Measurements from ENCODE around the gene IFRD1. TPM values are rescaled to one million over a fixed set of nuclear protein-coding genes. Genes with fewer than 3 reads are reported as not detected.

The IFRD1 gene
- polyA plus RNA-seq, 1 of the 3 experiments (the other 2 are of a cell fraction) = 31.0 TPM

DNA sequence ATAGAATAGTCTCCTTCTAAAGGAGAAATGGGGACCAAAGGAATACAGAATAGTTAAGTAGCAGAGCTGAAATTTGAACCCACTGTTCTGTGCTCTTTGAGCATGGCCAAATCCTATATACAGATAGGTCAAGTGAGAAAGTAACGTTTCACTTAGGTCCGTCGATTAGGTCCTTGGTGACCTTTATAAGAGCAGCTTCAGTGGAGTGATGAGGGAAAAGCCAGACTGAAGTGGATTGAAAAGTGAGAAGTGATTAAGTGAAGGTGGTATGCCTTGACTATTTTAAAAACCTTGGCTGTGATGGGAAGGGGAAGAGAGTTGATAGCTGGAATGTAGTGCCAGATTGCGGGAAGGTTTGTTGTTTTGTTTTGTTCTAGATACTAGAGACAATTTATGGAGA is 19.9 kb downstream of the IFRD1 start:
- Histone ChIP-seq H3K27ac (ENCODE audit: low read depth in 2 of 2, low read length in 1 of 2) (no peak overlapping the region), H3K27me3 (ENCODE audit: insufficient read depth) (no peaks in the 10 kb centered on the region), H3K36me3 (replicated peaks in 1 of 2; ENCODE audit: control insufficient read depth in 1 of 2, insufficient read depth in 2 of 2, low read length in 1 of 2) (peaks cover 93 to 99% of the 10 kb centered on the region in 2 experiments), H3K4me1 (ENCODE audit: control insufficient read depth in 1 of 2, insufficient read depth in 2 of 2, low read depth in 1 of 2, low read length in 1 of 2) (no peaks in the 10 kb centered on the region; a peak in 1 of 4 replicates), H3K4me3 (ENCODE audit: low read depth in 2 of 2, low read length in 1 of 2) (no peak overlapping the region), H4K20me1 (ENCODE audit: insufficient read depth) (peaks cover 10% of the 10 kb centered on the region; the same call in 1 of the 2 replicates), H3K9me3 (no peaks in the 10 kb centered on the region), H3K9me2 (no peaks in the 10 kb centered on the region), H3K9ac (no peak overlapping the region), H3F3A (replicated peaks; ENCODE audit: insufficient read depth) (peaks cover 4% of the 10 kb centered on the region), H2AFZ (ENCODE audit: low read depth) (no peak overlapping the region), H3K4me2 (no peak overlapping the region), H3K79me2 (ENCODE audit: insufficient read depth) (peaks cover 54% of the 10 kb centered on the region)
- ChIA-PET CTCF (interaction anchor here (0.8 to 1.4 kb wide), 4 partner anchors 9 to 728 kb away, joined by 3 read pairs; no protein-coding TSS in a partner anchor), POLR2A (no interaction called here)
- TF ChIP-seq RFX5 (IDR thresholded peaks at IDR 0.05; ENCODE audit: low read length) (no peak), SMC3 (IDR thresholded peaks at IDR 0.05; ENCODE audit: low read depth, low read length) (no peak), EZH2phosphoT487 (IDR thresholded peaks at IDR 0.05; ENCODE audit: borderline replicate concordance, low read depth) (no peak), TAF1 (IDR thresholded peaks at IDR 0.05; ENCODE audit: borderline replicate concordance, low read depth, low read length) (no peak), EP300 (IDR thresholded peaks at IDR 0.05; ENCODE audit: borderline replicate concordance in 1 of 2, low read depth in 1 of 2, low read length in 1 of 2) (no peak)
- TF ChIP-seq, protein P1, sequence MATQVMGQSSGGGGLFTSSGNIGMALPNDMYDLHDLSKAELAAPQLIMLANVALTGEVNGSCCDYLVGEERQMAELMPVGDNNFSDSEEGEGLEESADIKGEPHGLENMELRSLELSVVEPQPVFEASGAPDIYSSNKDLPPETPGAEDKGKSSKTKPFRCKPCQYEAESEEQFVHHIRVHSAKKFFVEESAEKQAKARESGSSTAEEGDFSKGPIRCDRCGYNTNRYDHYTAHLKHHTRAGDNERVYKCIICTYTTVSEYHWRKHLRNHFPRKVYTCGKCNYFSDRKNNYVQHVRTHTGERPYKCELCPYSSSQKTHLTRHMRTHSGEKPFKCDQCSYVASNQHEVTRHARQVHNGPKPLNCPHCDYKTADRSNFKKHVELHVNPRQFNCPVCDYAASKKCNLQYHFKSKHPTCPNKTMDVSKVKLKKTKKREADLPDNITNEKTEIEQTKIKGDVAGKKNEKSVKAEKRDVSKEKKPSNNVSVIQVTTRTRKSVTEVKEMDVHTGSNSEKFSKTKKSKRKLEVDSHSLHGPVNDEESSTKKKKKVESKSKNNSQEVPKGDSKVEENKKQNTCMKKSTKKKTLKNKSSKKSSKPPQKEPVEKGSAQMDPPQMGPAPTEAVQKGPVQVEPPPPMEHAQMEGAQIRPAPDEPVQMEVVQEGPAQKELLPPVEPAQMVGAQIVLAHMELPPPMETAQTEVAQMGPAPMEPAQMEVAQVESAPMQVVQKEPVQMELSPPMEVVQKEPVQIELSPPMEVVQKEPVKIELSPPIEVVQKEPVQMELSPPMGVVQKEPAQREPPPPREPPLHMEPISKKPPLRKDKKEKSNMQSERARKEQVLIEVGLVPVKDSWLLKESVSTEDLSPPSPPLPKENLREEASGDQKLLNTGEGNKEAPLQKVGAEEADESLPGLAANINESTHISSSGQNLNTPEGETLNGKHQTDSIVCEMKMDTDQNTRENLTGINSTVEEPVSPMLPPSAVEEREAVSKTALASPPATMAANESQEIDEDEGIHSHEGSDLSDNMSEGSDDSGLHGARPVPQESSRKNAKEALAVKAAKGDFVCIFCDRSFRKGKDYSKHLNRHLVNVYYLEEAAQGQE (IDR thresholded peaks at IDR 0.05; ENCODE audit: low read depth, low read length) = no peak
- DNase-seq = no peak
- 75% methylated on average over 4 of the region's 4 CpGs for WGBS (ENCODE audit: low lambda C conversion rate)

DNA sequence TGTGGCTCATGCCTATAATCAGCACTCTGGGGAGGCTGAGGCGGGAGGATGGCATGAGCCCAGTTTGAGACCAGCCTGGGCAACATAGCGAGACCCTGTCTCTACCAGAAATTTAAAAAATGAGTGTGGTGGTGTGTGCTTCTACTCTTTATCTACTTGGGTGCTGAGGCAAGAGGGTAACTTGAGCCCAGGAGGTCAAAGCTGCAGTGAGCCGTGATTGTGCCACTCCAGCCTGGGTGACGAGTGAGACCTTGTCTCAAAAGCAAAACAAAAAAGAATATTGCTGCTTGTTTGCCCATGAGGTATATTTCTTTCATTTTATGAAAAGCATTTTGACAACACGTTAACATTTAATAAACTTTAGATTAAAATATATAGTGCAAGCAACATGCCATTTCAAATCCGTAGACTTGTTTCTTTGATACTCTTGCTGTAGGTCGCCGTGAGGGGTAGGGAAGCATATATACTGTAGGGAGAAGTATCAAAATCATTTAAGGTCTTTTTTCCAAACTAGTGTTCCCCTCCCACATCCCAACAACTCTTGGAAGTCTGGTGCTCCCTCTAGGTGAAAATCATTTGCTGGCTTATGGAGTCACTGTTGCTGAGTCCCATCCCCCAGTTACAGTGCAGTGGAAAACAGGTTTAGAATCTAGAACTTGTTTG is 26.3 kb downstream of the IFRD1 start:
- peaks cover 62% of the 10 kb centered on the region in 2 experiments for H3K36me3 ChIP-seq (replicated peaks in 1 of 2; ENCODE audit: control insufficient read depth in 1 of 2, insufficient read depth in 2 of 2, low read length in 1 of 2)
- H3K79me2 ChIP-seq (ENCODE audit: insufficient read depth) = peaks cover 15% of the 10 kb centered on the region
- H3K9me3 ChIP-seq = no peaks in the 10 kb centered on the region
- ChIA-PET POLR2A (interaction anchor here (0.6 to 0.7 kb wide), 2 partner anchors 41 to 272 kb away, joined by 3 read pairs; no protein-coding TSS in a partner anchor), CTCF (interaction anchor here (1.5 kb wide), 2 partner anchors 9 to 31 kb away, joined by 3 to 4 read pairs; no protein-coding TSS in a partner anchor)
- no peaks in the 10 kb centered on the region for H3K9me2 ChIP-seq
- 97% methylated on average over 8 of the region's 8 CpGs for WGBS (ENCODE audit: low lambda C conversion rate)
- H3K9ac ChIP-seq = no peak overlapping the region
- H3K4me2 ChIP-seq = no peak overlapping the region
- H3F3A ChIP-seq (replicated peaks; ENCODE audit: insufficient read depth) = peaks cover 47% of the 10 kb centered on the region
- DNase-seq = no peak
- H4K20me1 ChIP-seq (ENCODE audit: insufficient read depth) = peaks cover 10% of the 10 kb centered on the region; the same call in 1 of the 2 replicates
- H2AFZ ChIP-seq (ENCODE audit: low read depth) = no peak overlapping the region
- no peak overlapping the region for H3K27ac ChIP-seq (ENCODE audit: low read depth in 2 of 2, low read length in 1 of 2)
- no peak overlapping the region for H3K4me3 ChIP-seq (ENCODE audit: low read depth in 2 of 2, low read length in 1 of 2)
- H3K27me3 ChIP-seq (ENCODE audit: insufficient read depth) = no peaks in the 10 kb centered on the region
- peaks cover 9 to 11% of the 10 kb centered on the region in 2 experiments; a peak in 3 of 4 replicates for H3K4me1 ChIP-seq (ENCODE audit: control insufficient read depth in 1 of 2, insufficient read depth in 2 of 2, low read depth in 1 of 2, low read length in 1 of 2)
- TF ChIP-seq TEAD4 (IDR thresholded peaks at IDR 0.05; ENCODE audit: borderline replicate concordance, insufficient read depth) = no peak
- no peak for TF ChIP-seq RXRA (IDR thresholded peaks at IDR 0.05; ENCODE audit: borderline replicate concordance, low read depth)
- TF ChIP-seq FOXJ3 (CRISPR knock-in tag; IDR thresholded peaks at IDR 0.05) = no peak
- no peak for TF ChIP-seq JUND (IDR thresholded peaks at IDR 0.05)
- TF ChIP-seq FOSL2 (IDR thresholded peaks at IDR 0.05; ENCODE audit: borderline replicate concordance, low read depth) = no peak
- TF ChIP-seq ELF1 (IDR thresholded peaks at IDR 0.05) = no peak
- no peak for TF ChIP-seq RCOR1 (IDR thresholded peaks at IDR 0.05; ENCODE audit: low read length)
- TF ChIP-seq CHD2 (IDR thresholded peaks at IDR 0.05; ENCODE audit: low read length, partially characterized antibody) = no peak
- TF ChIP-seq, protein P2, sequence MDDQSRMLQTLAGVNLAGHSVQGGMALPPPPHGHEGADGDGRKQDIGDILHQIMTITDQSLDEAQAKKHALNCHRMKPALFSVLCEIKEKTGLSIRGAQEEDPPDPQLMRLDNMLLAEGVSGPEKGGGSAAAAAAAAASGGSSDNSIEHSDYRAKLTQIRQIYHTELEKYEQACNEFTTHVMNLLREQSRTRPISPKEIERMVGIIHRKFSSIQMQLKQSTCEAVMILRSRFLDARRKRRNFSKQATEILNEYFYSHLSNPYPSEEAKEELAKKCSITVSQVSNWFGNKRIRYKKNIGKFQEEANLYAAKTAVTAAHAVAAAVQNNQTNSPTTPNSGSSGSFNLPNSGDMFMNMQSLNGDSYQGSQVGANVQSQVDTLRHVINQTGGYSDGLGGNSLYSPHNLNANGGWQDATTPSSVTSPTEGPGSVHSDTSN (IDR thresholded peaks at IDR 0.05) = no peak
- no peak for TF ChIP-seq SIN3A (IDR thresholded peaks at IDR 0.05; ENCODE audit: borderline replicate concordance, low read depth, low read length)
- no peak for TF ChIP-seq YY1 (IDR thresholded peaks at IDR 0.05; ENCODE audit: low read depth)
